KMS-11 (cell line): ENCODE data around the gene NDUFS2.

ENCODE experiments used
- H2AFZ ChIP-seq: fragments of 200-600 bp; sonication (generic); 2 replicates; pipeline ENCODE4 v1.6.1; 2016; ENCODE audit warnings: antibody characterized with exemption, mixed run types, low read depth
- H3K27ac ChIP-seq: fragments of 200-600 bp; sonication (generic); 2 replicates; pipeline ENCODE4 v1.6.1; 2016; ENCODE audit warnings: mild to moderate bottlenecking, mixed run types
- H3K27me3 ChIP-seq: fragments of 200-600 bp; sonication (generic); 2 replicates; pipeline ENCODE4 v1.6.1; 2017; ENCODE audit warnings: mild to moderate bottlenecking, low read depth, mixed run types, moderate library complexity; ENCODE audit not compliant: insufficient read depth
- H3K36me3 ChIP-seq: fragments of 200-600 bp; sonication (generic); 2 replicates; pipeline ENCODE4 v1.6.1; 2017; ENCODE audit warnings: mild to moderate bottlenecking, mixed run types; ENCODE audit not compliant: insufficient read depth
- H3K4me1 ChIP-seq: fragments of 200-600 bp; sonication (generic); 2 replicates; pipeline ENCODE4 v1.6.1; 2016; ENCODE audit warnings: mild to moderate bottlenecking, low read depth, mixed run types; ENCODE audit not compliant: poor library complexity, severe bottlenecking
- H3K4me2 ChIP-seq: fragments of 200-600 bp; sonication (generic); 2 replicates; pipeline ENCODE4 v1.7.0; 2016; ENCODE audit warnings: mild to moderate bottlenecking, mixed run types
- H3K4me3 ChIP-seq: fragments of 200-600 bp; sonication (generic); IDR thresholded peaks from 2 replicates; pipeline ENCODE4 v1.6.1; 2017; ENCODE audit warnings: low read depth, low read length, mixed read lengths; ENCODE audit not compliant: insufficient read depth
- H3K79me2 ChIP-seq: fragments of 200-600 bp; sonication (generic); 2 replicates; pipeline ENCODE4 v1.6.1; 2016; ENCODE audit warnings: low read depth, mixed run types; ENCODE audit not compliant: insufficient read depth
- H3K9ac ChIP-seq: fragments of 200-600 bp; sonication (generic); 2 replicates; pipeline ENCODE4 v1.6.1; 2016; ENCODE audit warnings: mild to moderate bottlenecking, mixed run types
- H4K20me1 ChIP-seq: fragments of 200-600 bp; sonication (generic); 2 replicates; pipeline ENCODE4 v1.6.1; 2016; ENCODE audit warnings: mild to moderate bottlenecking, mixed run types; ENCODE audit not compliant: insufficient read depth
- CTCF ChIP-seq: fragments of 200-600 bp; sonication (generic); conservative IDR thresholded peaks from 2 replicates; pipeline ENCODE4 v1.6.1; 2017; ENCODE audit warnings: low read depth, mild to moderate bottlenecking, antibody characterized with exemption, low read length, moderate library complexity, mixed read lengths

NDUFS2 gene

GRCh38 chr1:161188381-161188780 is 13.8 kb upstream of the NDUFS2 start:
- Histone ChIP-seq H3K4me1 (peaks cover 54% of the 10 kb centered on the region), H3K4me2 (no peak overlapping the region), H3K27me3 (no peaks in the 10 kb centered on the region), H4K20me1 (no peaks in the 10 kb centered on the region), H3K36me3 (no peaks in the 10 kb centered on the region), H3K79me2 (no peaks in the 10 kb centered on the region), H2AFZ (no peak overlapping the region), H3K4me3 (no peak overlapping the region), H3K27ac (no peak overlapping the region), H3K9ac (no peak overlapping the region)
- TF ChIP-seq CTCF, result no peak

- H3K4me1 ChIP-seq, result peaks cover 47% of the 10 kb centered on the region
- no peaks in the 10 kb centered on the region for H3K79me2 ChIP-seq
- no peaks in the 10 kb centered on the region for H3K36me3 ChIP-seq
- H2AFZ ChIP-seq, result no peak overlapping the region
- no peak overlapping the region for H3K4me2 ChIP-seq
- TF ChIP-seq CTCF, result no peak; the same call in 1 of the 2 replicates
- H3K27ac ChIP-seq, result no peak overlapping the region
- no peaks in the 10 kb centered on the region for H3K27me3 ChIP-seq
- no peaks in the 10 kb centered on the region for H4K20me1 ChIP-seq
- no peak overlapping the region for H3K9ac ChIP-seq
- no peak overlapping the region for H3K4me3 ChIP-seq
Observed at GRCh38 chr1:161189036-161189435, 13.1 kb upstream of the NDUFS2 start.

GRCh38 chr1:161190962-161191521 is 11.1 kb upstream of the NDUFS2 start:
- TF ChIP-seq CTCF, result no peak
- Histone ChIP-seq H3K27me3 (no peaks in the 10 kb centered on the region), H3K9ac (no peak overlapping the region), H3K4me3 (no peak overlapping the region), H3K4me2 (no peak overlapping the region), H3K4me1 (peaks cover 27% of the 10 kb centered on the region), H3K79me2 (no peaks in the 10 kb centered on the region), H3K27ac (no peak overlapping the region), H2AFZ (no peak overlapping the region), H4K20me1 (no peaks in the 10 kb centered on the region), H3K36me3 (no peaks in the 10 kb centered on the region)

DNA sequence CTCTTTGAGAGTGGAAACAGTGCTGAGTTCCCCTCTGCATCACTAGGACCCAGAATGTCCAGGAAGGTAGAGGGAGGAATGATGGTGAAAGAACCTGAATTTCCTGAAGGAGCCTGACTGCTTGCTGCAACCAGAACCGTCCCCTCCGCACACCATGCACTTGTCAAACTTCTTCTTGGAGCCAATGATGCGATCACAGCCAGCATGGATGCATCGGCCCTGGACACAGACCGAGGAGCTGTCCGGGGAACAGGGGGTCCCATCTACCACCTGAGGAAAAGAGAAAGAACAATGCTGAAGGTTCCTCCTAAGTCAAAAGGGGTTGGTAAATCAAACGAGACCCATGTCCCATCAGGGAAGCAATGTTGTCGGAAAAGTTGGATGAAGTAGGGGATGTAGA is 10.2 kb upstream of the NDUFS2 start:
- Histone ChIP-seq H4K20me1 (no peaks in the 10 kb centered on the region), H3K4me3 (no peak overlapping the region), H3K27me3 (no peaks in the 10 kb centered on the region; the same call in 1 of the 2 replicates), H3K4me2 (peak overlapping the region; percentile 7; the same call in 1 of the 2 replicates), H3K9ac (no peak overlapping the region), H3K36me3 (no peaks in the 10 kb centered on the region), H3K79me2 (no peaks in the 10 kb centered on the region), H3K27ac (no peak overlapping the region), H3K4me1 (peaks cover 18% of the 10 kb centered on the region), H2AFZ (peak overlapping the region; percentile 65; the same call in 1 of the 2 replicates)
- no peak for TF ChIP-seq CTCF
